HL-60/S4 treated with retinoic acid at 250 ng/mL for 4 days and 3 days (cell line): ENCODE results near the gene FRMD4B.
"Not testable (repeated sequence)": the region's sequence is repeated elsewhere in the genome, so short reads cannot be mapped to it uniquely, and the experiment has no call there.

Experiments
- in situ Hi-C: fragments of 300-500 bp; cut with MboI; formaldehyde crosslinking; loops from 2 replicates; pipeline ENCODE4 v1.7.0; 2022; ENCODE audit warnings: low sequenced_read_pairs

Gene FRMD4B

DNA sequence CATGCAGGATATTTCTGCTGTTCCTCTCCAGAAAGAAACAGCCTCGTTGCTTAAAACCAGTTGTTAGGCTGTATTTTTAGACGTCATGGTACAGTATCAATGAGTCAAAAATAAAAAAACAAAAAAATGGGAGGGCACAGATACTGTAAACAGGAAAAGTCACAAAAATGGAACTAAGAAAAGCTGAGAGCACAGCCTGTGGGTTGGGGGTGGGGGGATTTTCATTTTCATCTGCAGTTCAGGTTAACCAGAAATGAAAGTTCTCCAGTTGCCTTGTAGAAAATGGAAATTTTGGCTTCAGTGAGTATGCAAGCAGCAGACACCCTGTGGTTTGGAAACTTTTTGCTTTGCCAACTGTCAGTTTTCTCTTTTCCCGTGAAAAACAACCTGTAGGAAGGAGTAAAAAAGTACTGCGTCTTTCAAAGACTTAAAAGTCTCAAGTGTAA, 59.0 kb downstream of the FRMD4B start:
- in situ Hi-C loops = no loop called here

DNA sequence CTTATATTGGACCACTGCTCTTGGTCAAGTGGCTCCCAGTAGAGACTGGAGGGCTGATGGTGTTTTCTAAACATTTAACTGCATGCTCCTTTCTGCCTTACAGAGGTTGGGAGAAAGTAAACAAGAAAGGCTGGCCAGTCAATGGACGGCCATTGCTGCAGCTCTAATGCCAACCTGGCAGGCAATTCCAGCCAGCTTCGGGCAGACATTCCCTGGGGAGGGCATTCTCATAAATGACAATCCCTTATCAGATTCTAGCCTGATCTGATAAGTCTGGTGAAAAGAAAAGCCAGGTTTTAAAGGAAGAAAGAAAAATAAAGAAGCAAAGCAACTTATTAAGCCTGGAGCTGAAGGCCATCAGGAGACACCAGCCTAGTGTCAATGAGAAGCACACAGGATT, 60.7 kb downstream of the FRMD4B start:
- in situ Hi-C loops = no loop called here

DNA sequence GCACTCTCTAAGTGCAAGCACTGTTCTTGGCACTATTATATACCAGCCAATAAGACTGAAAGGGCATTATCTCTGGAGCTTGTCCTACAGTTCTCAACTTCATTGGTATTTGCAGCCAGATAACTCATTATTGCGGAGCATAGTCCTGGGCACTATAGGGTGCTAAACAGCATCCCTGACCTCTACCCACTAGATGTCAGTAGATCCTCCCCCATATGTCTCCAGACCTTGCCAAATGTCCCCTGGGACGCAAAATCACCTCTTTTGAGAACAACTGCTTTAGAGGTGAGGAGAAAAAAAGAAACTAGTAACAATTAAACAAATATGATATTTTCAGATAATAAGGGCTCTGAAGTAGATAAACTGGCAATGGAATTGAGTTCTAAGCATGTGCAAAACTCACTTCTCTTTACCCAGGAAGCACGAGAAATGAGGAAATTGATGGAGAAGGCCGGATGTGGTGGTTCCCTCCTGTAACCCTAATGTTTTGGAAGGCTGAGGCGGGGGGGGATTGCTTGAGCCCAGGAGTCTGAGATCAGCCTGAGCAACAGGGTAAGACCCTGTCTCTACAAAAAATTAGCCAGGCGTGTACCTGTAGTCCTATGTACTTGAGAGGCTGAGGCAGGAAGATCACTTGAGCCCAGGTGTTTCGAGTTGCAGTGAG, 61.4 kb downstream of the FRMD4B start:
- in situ Hi-C loops = no loop called here

DNA sequence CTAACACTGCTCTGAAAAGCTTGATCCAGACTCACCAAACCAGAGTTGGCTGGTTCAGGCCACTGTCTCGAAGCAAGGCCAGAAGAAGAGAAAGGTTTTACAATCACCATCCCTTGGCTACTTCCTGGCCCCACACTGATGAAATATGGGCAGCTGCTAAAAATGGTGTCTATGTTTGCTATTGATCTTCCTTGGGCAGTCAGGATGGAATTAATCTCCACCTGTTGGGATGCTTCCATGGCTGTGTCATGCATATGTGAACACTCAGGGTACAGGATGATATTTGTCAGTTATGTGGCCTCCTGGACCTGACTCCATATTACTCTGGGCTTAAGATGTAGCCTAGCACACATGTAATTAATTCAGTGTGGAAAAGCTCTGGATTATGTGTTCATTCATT, 61.9 kb downstream of the FRMD4B start:
- in situ Hi-C loops = no loop called here

DNA sequence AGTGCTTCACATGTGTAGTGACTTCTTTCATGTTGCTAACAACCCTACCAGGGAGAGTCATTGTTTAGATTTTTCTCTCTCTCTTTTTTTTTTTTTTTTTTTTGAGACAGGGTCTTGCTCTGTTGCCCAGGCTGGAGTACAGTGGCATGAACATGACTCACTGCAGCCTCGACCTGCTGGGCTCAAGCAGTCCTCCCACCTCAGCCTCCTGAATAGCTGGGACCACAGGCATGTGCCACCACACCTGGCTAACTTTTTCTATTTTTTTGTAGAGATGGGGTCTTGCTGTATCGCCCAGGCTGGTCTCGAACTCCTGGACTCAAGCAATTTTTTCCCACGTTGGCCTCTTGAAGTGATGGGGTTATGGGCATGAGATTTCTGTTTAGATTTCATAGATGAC, 63.4 kb downstream of the FRMD4B start:
- in situ Hi-C loops = not testable (repeated sequence)

DNA sequence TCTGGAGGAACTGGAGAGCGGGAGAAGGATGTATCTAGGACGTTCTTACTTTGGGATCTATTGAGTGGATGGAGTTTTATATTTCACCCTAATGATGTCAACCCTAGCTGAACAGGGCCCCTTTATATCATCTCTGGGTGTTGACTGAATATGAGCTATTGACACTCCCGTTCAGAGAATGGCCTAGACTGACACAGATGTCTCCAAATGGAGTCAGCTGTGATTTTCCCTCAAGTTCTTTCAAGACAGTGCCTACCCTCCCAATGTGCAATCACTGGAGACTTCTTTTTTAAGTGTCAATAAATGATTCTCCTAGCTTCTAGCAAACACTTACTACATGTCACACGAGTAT, 63.8 kb downstream of the FRMD4B start:
- in situ Hi-C loops = no loop called here

DNA sequence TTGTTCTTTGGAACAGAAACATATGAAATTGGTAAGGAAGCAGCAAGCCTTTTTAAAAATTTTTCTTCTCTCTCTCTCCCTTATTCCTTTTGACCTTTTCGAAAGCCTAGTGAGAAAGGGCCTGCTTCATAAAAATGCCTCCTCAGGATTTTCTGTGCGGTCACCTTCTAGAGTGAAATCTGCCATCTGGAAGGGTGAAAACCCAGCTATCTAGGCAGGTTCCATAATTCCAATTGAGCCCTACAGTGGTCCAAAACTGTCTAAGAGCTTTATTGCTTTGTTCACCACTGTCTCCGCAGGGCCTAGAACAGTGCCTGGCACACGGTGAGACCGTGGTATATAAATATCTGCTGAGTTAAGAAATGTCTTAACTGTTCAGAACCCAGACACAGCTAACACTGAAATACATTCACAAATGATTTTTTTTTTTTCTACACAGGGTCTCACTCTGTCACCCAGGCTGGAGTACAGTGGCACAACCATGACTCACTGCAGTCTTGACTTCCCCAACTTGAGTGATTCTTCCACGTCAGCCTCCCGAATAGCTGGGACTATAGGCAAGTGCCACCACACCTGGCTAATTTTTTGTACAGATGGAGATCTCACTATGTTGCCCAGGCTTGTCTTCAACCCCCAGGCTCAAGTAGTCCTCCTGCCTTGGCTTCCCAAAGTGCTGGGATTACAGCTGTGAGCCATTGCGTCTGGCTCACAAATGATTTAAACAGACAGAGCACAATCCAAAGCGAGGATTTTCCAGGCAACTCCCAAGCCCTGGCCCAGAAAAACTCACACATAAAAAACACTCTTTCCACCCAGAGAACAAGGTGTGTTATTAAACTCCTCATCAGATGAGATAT, 64.4 kb downstream of the FRMD4B start:
- in situ Hi-C loops = no loop called here

DNA sequence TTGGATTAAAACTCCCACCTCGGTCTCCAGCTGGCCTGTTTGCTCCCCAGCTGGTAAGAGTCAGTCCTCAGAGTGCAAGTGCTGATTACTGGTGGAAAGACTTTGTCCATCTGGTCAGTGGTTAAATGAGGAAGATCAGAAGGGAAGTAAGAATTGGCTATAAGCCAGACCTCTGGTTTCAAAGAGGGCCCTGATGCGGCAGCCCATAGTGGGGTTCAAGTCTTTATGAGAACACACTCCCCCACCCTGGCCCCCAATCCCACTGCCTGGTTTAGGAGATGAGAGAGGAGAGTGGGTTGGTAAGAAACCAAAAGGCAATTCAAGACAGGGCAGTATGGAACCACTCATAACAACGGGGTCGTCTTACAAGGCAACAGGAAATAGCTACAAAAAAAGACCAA, 65.0 kb downstream of the FRMD4B start:
- in situ Hi-C loops = no loop called here

DNA sequence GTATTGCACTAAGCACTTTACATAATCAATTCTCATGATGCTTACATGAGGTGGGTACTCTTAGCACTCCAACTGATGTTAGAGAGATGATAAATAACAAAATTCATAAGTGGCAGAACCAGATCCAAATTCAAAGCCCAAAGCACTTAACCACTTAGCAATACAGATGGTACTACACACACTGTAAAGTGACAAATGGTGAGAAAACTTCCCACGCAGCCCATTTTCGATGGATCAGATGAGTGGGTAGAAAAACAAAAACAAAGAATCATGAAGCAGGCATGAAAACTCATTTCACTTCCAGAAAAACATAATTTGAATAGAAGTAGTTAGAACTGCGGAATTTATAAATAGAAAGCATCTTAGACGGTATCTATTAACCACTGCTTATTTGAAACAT, 66.2 kb downstream of the FRMD4B start:
- in situ Hi-C loops = no loop called here

DNA sequence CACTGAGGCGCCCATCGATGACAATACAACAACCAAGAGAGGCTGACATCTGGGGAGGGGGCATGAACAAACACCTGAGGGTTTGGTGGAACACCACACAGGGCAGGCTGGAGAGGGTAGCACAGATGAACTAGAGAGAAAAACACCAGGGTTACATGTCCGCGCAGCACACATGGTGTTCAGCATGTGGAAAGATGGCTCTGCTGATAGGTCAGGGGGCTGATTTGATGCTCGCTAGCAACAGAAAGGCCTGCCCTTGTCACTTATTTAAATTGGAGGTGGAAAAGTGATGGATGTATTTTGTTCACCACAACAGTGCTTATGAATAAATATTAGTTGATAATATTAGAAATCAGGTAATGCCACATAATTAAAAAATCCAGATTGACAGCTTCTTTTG, 67.5 kb downstream of the FRMD4B start:
- in situ Hi-C loops = no loop called here

DNA sequence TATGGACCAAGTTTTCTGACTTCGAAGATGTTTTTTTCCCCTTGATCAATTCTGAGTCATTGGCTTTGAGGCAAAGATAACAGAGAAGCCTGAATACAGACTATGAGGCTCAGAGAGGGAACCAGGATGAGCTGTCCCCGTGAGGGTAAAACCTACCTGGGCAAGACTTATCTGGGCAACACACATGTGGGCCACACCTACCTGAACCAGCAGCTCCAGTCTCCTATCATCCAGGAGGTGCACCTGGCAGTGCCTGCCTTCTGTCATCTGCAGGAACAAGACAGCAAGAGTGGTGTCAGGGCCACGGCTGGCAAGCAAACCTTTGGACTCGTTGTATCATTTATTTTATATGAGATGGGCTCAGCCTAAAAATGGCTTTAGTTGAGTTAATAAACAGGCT, 72.6 kb downstream of the FRMD4B start:
- in situ Hi-C loops = no loop called here

DNA sequence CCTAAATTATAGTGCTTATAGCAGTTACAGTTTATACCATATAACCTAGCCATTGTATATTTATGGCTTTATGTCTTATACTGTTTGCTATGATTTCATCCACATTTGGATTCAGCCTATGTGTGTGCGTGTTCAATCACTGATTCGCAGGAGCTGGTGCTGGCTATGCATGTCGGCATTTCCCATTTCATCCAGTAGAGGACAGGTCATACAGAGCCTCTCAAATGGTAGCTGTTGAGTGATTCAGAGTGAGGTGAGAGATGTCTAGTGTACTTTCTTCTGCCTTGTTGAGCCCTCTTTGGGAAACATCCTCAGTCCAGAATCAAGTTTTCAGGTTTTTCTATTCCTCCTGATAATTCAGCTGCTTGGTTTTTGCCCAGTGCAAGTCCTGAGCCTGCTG, 76.1 kb downstream of the FRMD4B start:
- in situ Hi-C loops = no loop called here

DNA sequence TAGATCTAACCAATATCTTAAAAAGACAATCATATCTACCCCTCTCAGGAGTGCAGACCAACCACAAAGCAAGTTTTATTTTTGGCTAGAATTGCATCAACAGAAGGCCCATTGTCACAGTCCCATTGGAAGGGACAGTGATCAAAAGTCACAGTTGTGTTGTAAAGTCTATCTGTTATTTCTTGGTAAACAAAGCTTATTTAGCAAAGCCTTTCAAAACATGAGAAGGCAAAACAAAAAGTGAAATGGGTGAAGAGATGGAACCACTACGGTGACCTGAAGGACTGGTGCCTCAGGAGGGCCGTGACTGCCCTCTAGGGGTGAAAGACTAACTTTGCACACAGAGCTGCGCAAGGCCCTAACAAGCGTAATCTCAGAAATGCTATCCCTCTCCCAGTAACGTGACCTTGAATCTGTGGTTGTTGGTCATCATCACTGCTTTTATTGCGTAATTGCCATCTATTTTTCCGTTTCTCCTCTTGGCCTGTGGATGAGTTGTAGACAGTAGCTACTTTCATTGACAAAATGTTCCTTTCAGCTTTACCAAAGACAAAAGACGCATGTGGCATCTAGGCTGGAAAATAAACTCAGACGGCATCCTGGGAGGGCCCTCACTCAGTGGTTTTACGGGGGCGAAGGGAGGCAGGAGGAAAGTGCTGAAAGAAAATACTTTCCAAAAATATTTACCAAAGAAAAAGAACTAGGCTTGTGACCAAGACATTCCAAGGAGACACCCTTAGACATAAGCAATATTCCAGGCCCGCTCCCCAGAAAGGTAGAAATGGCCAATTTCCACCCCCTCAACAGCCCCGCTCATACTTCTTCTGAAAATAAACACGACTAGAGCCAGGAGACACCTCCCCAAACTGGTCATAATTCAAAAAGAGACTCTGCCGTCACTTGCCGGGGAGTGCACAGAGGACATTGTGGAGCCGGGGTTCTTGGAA, 79.4 kb downstream of the FRMD4B start:
- in situ Hi-C loops = no loop called here

DNA sequence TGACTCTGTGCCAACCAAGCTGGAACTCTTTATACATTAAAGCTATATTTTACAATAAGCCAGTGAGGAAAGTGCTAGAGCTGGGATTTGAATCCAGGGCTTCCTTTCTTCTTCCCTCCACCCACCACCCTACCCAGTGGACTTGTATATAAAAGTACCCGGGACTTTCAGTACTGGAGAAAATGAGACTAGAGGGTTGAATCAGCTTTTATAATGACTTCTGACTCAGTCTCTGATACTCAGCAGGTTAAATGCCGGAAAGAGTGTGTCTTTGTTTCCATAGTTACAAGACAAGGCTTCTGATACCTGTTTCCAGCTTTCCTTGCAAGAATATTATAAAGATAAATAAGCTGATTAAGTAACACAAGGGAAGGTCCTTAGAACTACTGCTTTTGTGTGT, 80.9 kb downstream of the FRMD4B start:
- in situ Hi-C loops = no loop called here

DNA sequence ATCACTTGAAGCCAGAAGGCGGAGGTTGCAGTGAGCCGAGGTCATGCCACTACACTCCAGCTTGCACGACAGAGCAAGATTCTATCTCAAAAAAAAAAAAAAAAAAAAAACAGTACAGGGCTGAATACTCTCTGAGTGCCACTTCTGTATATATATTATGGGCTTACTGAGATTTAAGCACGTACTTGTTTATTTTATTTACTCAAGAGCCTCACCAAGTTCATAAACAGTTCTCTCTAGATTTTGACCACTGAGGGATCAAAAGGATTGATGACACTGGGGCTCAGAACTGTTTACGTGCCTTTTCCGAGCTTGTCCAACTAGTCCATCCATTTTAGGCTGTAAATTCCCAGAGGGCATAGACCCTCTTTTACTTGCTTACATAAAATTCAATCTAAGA, 81.5 kb downstream of the FRMD4B start:
- in situ Hi-C loops = no loop called here

DNA sequence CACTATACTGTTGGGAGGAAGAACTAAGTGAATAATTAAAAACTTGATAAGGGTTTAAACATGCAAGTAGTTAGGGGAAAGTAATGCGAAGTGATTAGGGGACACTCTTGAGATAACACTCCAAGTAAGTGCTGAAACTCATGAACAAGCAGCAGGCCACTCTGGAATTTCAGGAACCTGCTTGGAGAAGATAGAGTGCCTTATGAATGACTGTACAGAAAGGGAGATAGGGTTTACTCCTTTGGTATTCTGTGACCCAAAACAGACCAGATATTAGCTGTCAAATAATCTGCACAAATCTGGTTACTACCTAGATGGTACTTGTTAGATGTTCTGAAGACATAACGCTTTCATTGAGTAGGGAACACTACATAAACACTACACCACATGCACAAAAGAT, 85.6 kb downstream of the FRMD4B start:
- in situ Hi-C loops = no loop called here

DNA sequence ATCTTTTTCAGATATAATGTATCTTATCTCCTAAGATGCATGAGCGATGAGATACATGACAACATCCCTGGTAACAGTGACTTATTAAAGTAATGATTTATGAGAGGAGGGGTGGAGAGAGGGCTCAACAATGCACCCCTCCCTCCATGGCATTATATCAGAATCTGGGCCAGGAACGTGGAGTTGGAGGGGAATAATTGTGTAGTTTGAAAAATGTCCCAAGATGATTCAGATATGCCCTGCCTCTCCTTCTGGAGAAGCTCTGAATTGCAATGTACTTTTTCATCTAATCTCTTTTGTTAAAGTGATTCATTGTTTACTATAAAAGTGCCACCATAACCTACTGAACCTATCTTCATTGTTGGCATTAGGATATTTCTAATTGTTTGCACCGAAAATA, 86.5 kb downstream of the FRMD4B start:
- in situ Hi-C loops = no loop called here

DNA sequence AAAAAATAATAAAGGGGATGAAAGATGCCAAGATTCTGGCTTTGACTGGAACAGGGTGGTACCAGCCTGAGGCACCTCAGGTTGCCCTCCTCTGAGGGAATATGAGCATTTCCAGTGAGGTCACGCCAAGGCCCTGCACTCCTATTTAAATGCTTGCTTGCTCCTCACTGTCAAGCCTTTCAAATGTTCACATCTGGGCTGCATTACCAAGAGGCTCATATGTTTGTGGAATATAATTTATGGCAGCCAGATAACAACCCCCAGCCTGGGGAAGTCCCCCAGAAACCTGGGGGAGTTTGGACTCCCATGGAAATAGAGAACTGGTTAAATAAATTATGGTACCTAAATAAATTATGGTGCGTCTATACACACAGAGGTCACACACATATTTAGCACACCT, 88.4 kb downstream of the FRMD4B start:
- in situ Hi-C loops = no loop called here

DNA sequence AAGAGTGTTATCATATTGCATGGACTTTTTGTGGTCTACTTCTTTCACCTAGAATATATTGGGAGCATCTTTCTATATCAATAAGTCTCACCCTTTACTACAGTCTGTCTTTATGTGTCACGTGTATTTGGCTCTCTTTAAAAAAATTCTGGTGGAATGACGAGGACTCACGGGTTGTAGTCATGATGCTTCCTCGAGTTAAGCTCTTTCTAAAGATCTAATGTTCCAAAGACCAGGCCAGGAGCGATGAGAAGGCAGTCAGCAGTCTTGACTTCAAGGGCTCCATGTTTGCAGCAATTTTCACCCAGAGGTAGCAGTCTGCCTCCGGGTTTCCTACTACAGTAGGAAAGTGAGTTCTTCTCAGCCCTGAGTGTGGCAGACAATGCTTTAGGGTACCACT, 88.9 kb downstream of the FRMD4B start:
- in situ Hi-C loops = no loop called here

DNA sequence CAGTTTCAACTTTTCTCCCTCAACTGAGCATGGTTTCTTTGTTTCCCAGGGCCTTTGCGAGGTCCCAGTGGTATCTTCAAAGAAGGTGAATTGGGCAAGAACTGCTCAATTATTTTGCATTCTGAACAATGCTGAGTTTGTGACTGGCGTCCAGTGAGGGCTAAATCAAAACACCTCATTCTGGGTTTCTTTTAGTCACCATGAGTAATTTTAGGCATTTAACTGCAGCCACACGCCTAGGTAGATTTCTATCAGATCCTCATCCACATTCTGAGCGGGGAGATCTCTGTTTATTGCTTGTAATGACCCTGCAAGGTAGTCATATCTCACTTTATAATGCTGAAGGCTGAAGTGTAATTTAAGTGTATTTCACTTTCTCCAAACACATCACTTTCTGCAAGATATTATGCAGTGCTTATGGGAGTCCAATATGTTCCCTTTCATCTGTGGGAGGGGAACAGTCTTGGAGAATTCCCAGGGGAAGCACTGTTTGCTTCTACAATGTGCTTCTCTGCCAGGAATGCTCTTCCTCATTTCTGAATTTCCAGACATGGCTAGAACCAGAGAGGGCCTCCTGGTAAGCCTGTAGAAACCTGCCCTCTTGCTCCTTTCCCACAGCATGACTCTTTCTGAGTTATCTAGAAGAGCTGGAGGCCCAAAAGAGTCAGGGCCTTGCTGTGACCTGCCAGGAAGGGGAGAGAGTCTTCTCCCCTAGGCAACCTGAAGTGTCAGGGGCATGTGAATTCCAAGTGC, 91.7 kb downstream of the FRMD4B start:
- in situ Hi-C loops = no loop called here
